IMR-90 (cell line): ENCODE measurements around the gene DDHD1. TPM values are rescaled to one million over a fixed set of nuclear protein-coding genes. Genes with fewer than 3 reads are reported as not detected.

Experiments
- ATAC-seq: fragments of 200-7000 bp; cut with Tn5 transposase; 2 replicates; pipeline ENCODE4 v1.9.1; 2020; ENCODE audit warnings: low read depth, mild to moderate bottlenecking, moderate library complexity
- BruUV-seq: library from RNA; stranded (reverse); fragments of 400-500 nt; replicated peaks from 2 replicates; lab custom pipeline; 2021; lab: Mats Ljungman, UMichigan
- CTCF ChIA-PET: fragments of 300-600 bp; formaldehyde crosslinking; extraction: SDS; loops from one replicate; lab custom pipeline; 2021; ENCODE audit warnings: antibody characterized with exemption; lab: Yijun Ruan, JAX
- POLR2A ChIA-PET: fragments of 300-600 bp; sonication (Branson Sonifier 250); formaldehyde crosslinking; loops from one replicate; lab custom pipeline; 2022; ENCODE audit warnings: antibody characterized with exemption; ENCODE audit not compliant: unreplicated experiment; lab: Charles Lee
- DNase-seq: peaks from one replicate; pipeline ENCODE4 v3.0.0; 2013
- H2AFZ ChIP-seq: replicated peaks from 2 replicates; pipeline ENCODE3; 2013; ENCODE audit warnings: low read length, mild to moderate bottlenecking; ENCODE audit not compliant: poor library complexity
- H2AK5ac ChIP-seq: 2 replicates; pipeline ENCODE4 v1.6.1; 2013; ENCODE audit warnings: low read depth, low read length, inconsistent platforms
- H2AK9ac ChIP-seq: replicated peaks from 2 replicates; pipeline ENCODE3; 2013; ENCODE audit warnings: mild to moderate bottlenecking, low read depth, low read length, moderate library complexity; ENCODE audit not compliant: poor library complexity
- H2BK120ac ChIP-seq: 2 replicates; pipeline ENCODE4 v1.6.1; 2013; ENCODE audit warnings: low read depth, low read length, inconsistent platforms
- H2BK15ac ChIP-seq: 3 replicates; pipeline ENCODE4 v1.6.1; 2013; ENCODE audit warnings: low read depth, low read length, inconsistent platforms
- H2BK20ac ChIP-seq: 2 replicates; pipeline ENCODE4 v1.6.1; 2013; ENCODE audit warnings: low read depth, mild to moderate bottlenecking, inconsistent platforms, low read length, moderate library complexity
- H2BK5ac ChIP-seq: 2 replicates; pipeline ENCODE4 v1.6.1; 2013; ENCODE audit warnings: mild to moderate bottlenecking, low read depth, low read length, inconsistent platforms; ENCODE audit not compliant: poor library complexity, severe bottlenecking
- H3K14ac ChIP-seq: replicated peaks from 2 replicates; pipeline ENCODE4 v1.6.1; 2013; ENCODE audit warnings: low read depth, low read length, inconsistent platforms
- H3K18ac ChIP-seq: 2 replicates; pipeline ENCODE4 v1.6.1; 2013; ENCODE audit warnings: low read depth, low read length, control low read depth
- H3K23ac ChIP-seq: 2 replicates; pipeline ENCODE4 v1.6.1; 2013; ENCODE audit warnings: low read depth, low read length, inconsistent platforms
- H3K27ac ChIP-seq: 2 replicates; pipeline ENCODE4 v1.5.1; 2013; ENCODE audit warnings: mild to moderate bottlenecking, control low read depth, low read length; ENCODE audit not compliant: insufficient read depth
- H3K27me3 ChIP-seq: 2 replicates; pipeline ENCODE4 v1.6.1; 2013; ENCODE audit warnings: low read length; ENCODE audit not compliant: control insufficient read depth, insufficient read depth
- H3K36me3 ChIP-seq: 2 replicates; pipeline ENCODE4 v1.6.1; 2013; ENCODE audit warnings: low read length, mixed read lengths; ENCODE audit not compliant: control insufficient read depth, insufficient read depth
- H3K4ac ChIP-seq: 2 replicates; pipeline ENCODE4 v1.6.1; 2013; ENCODE audit warnings: low read depth, low read length, inconsistent platforms
- H3K4me1 ChIP-seq: 2 replicates; pipeline ENCODE4 v1.6.1; 2013; ENCODE audit warnings: low read length, mixed read lengths; ENCODE audit not compliant: control insufficient read depth, insufficient read depth
- H3K4me2 ChIP-seq: 2 replicates; pipeline ENCODE4 v1.6.1; 2013; ENCODE audit warnings: low read depth, mild to moderate bottlenecking, control low read depth, low read length, moderate library complexity
- H3K4me3 ChIP-seq: 2 replicates; pipeline ENCODE4 v1.5.1; 2013; ENCODE audit warnings: low read depth, mild to moderate bottlenecking, control low read depth, low read length, moderate library complexity; ENCODE audit not compliant: insufficient read depth
- H3K56ac ChIP-seq: 2 replicates; pipeline ENCODE4 v1.6.1; 2013; ENCODE audit warnings: low read length, inconsistent platforms; ENCODE audit not compliant: insufficient read depth; ENCODE audit errors: extremely low read depth
- H3K79me1 ChIP-seq, 2 experiments: 2 replicates each; pipeline ENCODE4 v1.6.1; 2013; ENCODE audit warnings: low read length in 2 of 2, inconsistent platforms in 1 of 2, low read depth in 1 of 2
- H3K9ac ChIP-seq: 2 replicates; pipeline ENCODE4 v1.6.1; 2013; ENCODE audit warnings: low read depth, low read length, control low read depth
- H3K9me1 ChIP-seq: 2 replicates; pipeline ENCODE4 v1.6.1; 2013; ENCODE audit warnings: low read length, inconsistent platforms; ENCODE audit not compliant: insufficient read depth
- H3K9me3 ChIP-seq: 2 replicates; pipeline ENCODE4 v1.6.1; 2013; ENCODE audit warnings: low read length; ENCODE audit not compliant: control insufficient read depth, insufficient read depth
- H4K20me1 ChIP-seq: 2 replicates; pipeline ENCODE4 v1.6.1; 2013; ENCODE audit warnings: low read length, inconsistent platforms; ENCODE audit not compliant: insufficient read depth
- H4K5ac ChIP-seq: 2 replicates; pipeline ENCODE4 v1.6.1; 2013; ENCODE audit warnings: mild to moderate bottlenecking, low read depth, low read length, control low read depth
- H4K8ac ChIP-seq, 2 experiments: 2 replicates each; pipeline ENCODE4 v1.6.1; 2013; ENCODE audit warnings: low read depth in 2 of 2, low read length in 2 of 2, control low read depth in 1 of 2, inconsistent platforms in 1 of 2
- H4K91ac ChIP-seq: 2 replicates; pipeline ENCODE4 v1.6.1; 2013; ENCODE audit warnings: low read depth, low read length, inconsistent platforms; ENCODE audit not compliant: insufficient read depth
- BHLHE40 ChIP-seq: fragments of 150-350 bp; IDR thresholded peaks from 2 replicates; pipeline ENCODE4 v1.6.1; 2016; ENCODE audit warnings: mild to moderate bottlenecking, low read depth, low read length
- CEBPB ChIP-seq: IDR thresholded peaks from 2 replicates; pipeline ENCODE4 v1.6.1; 2012; ENCODE audit warnings: low read depth, low read length, improper control_type of control experiment
- FOS ChIP-seq: fragments of 150-350 bp; IDR thresholded peaks from 2 replicates; pipeline ENCODE4 v1.6.1; 2016; ENCODE audit warnings: low read depth, low read length
- MAFK ChIP-seq: IDR thresholded peaks from 2 replicates; pipeline ENCODE4 v1.6.1; 2012; ENCODE audit warnings: low read depth, low read length, improper control_type of control experiment
- MAZ ChIP-seq: IDR thresholded peaks from 2 replicates; pipeline ENCODE4 v1.6.1; 2012; ENCODE audit warnings: low read depth, mild to moderate bottlenecking, low read length, improper control_type of control experiment, moderate library complexity, borderline replicate concordance
- MXI1 ChIP-seq: IDR thresholded peaks from 2 replicates; pipeline ENCODE4 v1.6.1; 2012; ENCODE audit warnings: low read depth, mild to moderate bottlenecking, low read length, moderate library complexity, borderline replicate concordance
- NFE2L2 ChIP-seq: fragments of 150-350 bp; IDR thresholded peaks from 2 replicates; pipeline ENCODE4 v1.6.1; 2016; ENCODE audit warnings: low read depth, mild to moderate bottlenecking, low read length
- POLR2A ChIP-seq: IDR thresholded peaks from 2 replicates; pipeline ENCODE4 v1.6.1; 2012; ENCODE audit warnings: mild to moderate bottlenecking, low read depth, low read length
- RCOR1 ChIP-seq: IDR thresholded peaks from 2 replicates; pipeline ENCODE4 v1.6.1; 2012; ENCODE audit warnings: mild to moderate bottlenecking, low read length, improper control_type of control experiment; ENCODE audit not compliant: insufficient replicate concordance
- SMC3 ChIP-seq: fragments of 150-350 bp; IDR thresholded peaks from 2 replicates; pipeline ENCODE4 v1.6.1; 2016; ENCODE audit warnings: low read depth, mild to moderate bottlenecking, antibody characterized with exemption, low read length, moderate library complexity
- WGBS, 2 experiments: methylation state at CpG; one replicate each; pipeline versions ENCODE4 v1.1.5 to v1.1.7; 2013; ENCODE audit warnings: missing lambda C conversion rate in 2 of 2; ENCODE audit not compliant: insufficient read length in 1 of 2; ENCODE audit errors: extremely low coverage in 2 of 2; 5-methylcytosine and 5-hydroxymethylcytosine counted together
- dilution Hi-C: fragments of 300-500 bp; cut with HindIII; formaldehyde crosslinking; loops from one replicate; pipeline ENCODE4 v1.14.3; 2018; ENCODE audit warnings: low sequenced_read_pairs; ENCODE audit not compliant: unreplicated experiment
- in situ Hi-C: fragments of 300-500 bp; cut with MboI; formaldehyde crosslinking; loops from 3 replicates; pipeline ENCODE4 v1.14.3; 2019; ENCODE audit warnings: low sequenced_read_pairs, inconsistent platforms, mixed read lengths
- intact Hi-C: fragments of 100-400 bp; cut with micrococcal nuclease; formaldehyde crosslinking; loops from 2 replicates; pipeline ENCODE4 v1.10.0; 2022
- polyA plus RNA-seq, 3 experiments: library from polyadenylated mRNA; depleted of rRNA; stranded (reverse); fragments of >200 nt; gene quantifications; 2 replicates each; pipeline ENCODE4 v1.2.3, GENCODE V29; 2012; ENCODE audit warnings: low replicate concordance in 1 of 3
- total RNA-seq: library from RNA; depleted of rRNA; stranded (reverse); fragments of >200 nt; gene quantifications from 2 replicates; pipeline ENCODE4 v1.2.3, GENCODE V29; 2012
- TF ChIP-seq, protein P1 (sequence below): conservative IDR thresholded peaks from 2 replicates; pipeline ENCODE4 v1.5.1; 2012; ENCODE audit warnings: mild to moderate bottlenecking, low read depth, low read length, improper control_type of control experiment

DDHD1 gene
- total and polyA plus RNA-seq, 2 of the 4 experiments (the other 2 are of a cell fraction) = 4.5 to 9.0 TPM

DNA sequence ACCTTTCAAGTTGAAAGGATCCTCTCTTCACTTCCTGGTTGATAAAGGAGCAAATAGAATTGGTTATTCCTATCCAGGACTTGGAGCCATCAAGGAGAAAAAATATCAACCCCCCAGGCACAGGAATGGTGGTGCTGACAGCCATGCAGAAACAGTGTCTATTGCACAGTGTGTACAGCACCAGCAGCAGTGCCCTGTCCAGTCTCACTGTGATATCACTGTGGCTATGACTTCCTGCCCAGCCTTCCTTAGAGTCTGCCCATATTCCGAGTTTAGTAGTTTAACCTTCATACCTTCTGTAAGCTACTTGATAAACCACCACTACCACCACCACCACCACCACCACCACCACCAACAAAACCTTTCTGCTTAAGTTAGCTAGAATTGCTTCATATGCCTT, 157.1 kb downstream of the DDHD1 start:
- no peak overlapping the region for H3K18ac ChIP-seq
- no CpG with 5 or more reads among the region's 1 CpG for WGBS, 2 experiments
- H4K5ac ChIP-seq = no peak overlapping the region
- H2BK20ac ChIP-seq = no peak overlapping the region
- H3K9ac ChIP-seq = no peak overlapping the region
- H3K56ac ChIP-seq = no peak overlapping the region
- H3K79me1 ChIP-seq = no peaks in the 10 kb centered on the region
- H3K23ac ChIP-seq = no peak overlapping the region
- no peak overlapping the region for H3K27ac ChIP-seq
- peaks cover 6% of the 10 kb centered on the region for H3K4me1 ChIP-seq
- ChIA-PET POLR2A (no interaction called here), CTCF (interaction anchor here (1.6 kb wide), 1 partner anchor 20 kb away, joined by 4 read pairs; no protein-coding TSS in a partner anchor)
- in situ Hi-C loops = no loop called here
- no peaks in the 10 kb centered on the region for H3K36me3 ChIP-seq
- H3K4me2 ChIP-seq = no peak overlapping the region
- dilution Hi-C loops = no loop called here
- TF ChIP-seq POLR2A = no peak
- TF ChIP-seq NFE2L2 = no peak
- TF ChIP-seq RCOR1 = no peak
- TF ChIP-seq MAZ = no peak
- TF ChIP-seq, protein P1, sequence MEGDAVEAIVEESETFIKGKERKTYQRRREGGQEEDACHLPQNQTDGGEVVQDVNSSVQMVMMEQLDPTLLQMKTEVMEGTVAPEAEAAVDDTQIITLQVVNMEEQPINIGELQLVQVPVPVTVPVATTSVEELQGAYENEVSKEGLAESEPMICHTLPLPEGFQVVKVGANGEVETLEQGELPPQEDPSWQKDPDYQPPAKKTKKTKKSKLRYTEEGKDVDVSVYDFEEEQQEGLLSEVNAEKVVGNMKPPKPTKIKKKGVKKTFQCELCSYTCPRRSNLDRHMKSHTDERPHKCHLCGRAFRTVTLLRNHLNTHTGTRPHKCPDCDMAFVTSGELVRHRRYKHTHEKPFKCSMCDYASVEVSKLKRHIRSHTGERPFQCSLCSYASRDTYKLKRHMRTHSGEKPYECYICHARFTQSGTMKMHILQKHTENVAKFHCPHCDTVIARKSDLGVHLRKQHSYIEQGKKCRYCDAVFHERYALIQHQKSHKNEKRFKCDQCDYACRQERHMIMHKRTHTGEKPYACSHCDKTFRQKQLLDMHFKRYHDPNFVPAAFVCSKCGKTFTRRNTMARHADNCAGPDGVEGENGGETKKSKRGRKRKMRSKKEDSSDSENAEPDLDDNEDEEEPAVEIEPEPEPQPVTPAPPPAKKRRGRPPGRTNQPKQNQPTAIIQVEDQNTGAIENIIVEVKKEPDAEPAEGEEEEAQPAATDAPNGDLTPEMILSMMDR = no peak
- no peak for TF ChIP-seq FOS
- TF ChIP-seq MXI1 = no peak
- no peak for TF ChIP-seq BHLHE40
- TF ChIP-seq MAFK = no peak
- TF ChIP-seq CEBPB = no peak
- no peak for TF ChIP-seq SMC3
- no peak overlapping the region for H2BK120ac ChIP-seq
- H2BK5ac ChIP-seq = no peak overlapping the region
- H4K91ac ChIP-seq = no peak overlapping the region
- no peak overlapping the region for H3K4ac ChIP-seq
- H3K4me3 ChIP-seq = no peak overlapping the region
- DNase-seq = no peak
- H3K27me3 ChIP-seq = no peaks in the 10 kb centered on the region
- peaks cover 6% of the 10 kb centered on the region for H3K9me1 ChIP-seq
- ATAC-seq = no peak
- H2BK15ac ChIP-seq = 0 out of 3 replicates have a peak overlapping the region, but pooled peaks have one; percentile 2
- H2AK9ac ChIP-seq = no peak overlapping the region
- no peak overlapping the region for H2AFZ ChIP-seq
- intact Hi-C loops = loop anchor here (5.0 kb wide), 1 partner anchor 46 kb away; no protein-coding TSS in a partner anchor
- no peak overlapping the region for H4K8ac ChIP-seq
- H4K20me1 ChIP-seq = no peaks in the 10 kb centered on the region; the same call in 1 of the 2 replicates
- BruUV-seq = no TSS peak
- H2AK5ac ChIP-seq = no peak overlapping the region
- H3K14ac ChIP-seq = no peak overlapping the region
- H3K9me3 ChIP-seq = no peaks in the 10 kb centered on the region
